GM21825 (cell line): ENCODE measurements around the gene KRTAP19-2.
"Not testable (repeated sequence)": the region's sequence is repeated elsewhere in the genome, so short reads cannot be mapped to it uniquely, and the experiment has no call there.

Source experiments
- ATAC-seq: cut with Tn5 transposase; IDR thresholded peaks from one replicate; pipeline ENCODE4 v1.9.1; 2021; ENCODE audit warnings: mild to moderate bottlenecking, moderate library complexity; ENCODE audit not compliant: unreplicated experiment

Gene KRTAP19-2

GRCh38 chr21:30487336-30487735 is at the start of gene KRTAP19-2:
Gene KRTAP19-2 (minus strand): TSS chr21:30487436. CDS start chr21:30487348, 88 bp downstream.
- ATAC-seq = no peak

- ATAC-seq = no peak
Observed at GRCh38 chr21:30518876-30519275, 31.6 kb upstream of the KRTAP19-2 start.

- no peak for ATAC-seq
Observed at GRCh38 chr21:30515681-30516080, 28.4 kb upstream of the KRTAP19-2 start.

- not testable (repeated sequence) for ATAC-seq
Observed at GRCh38 chr21:30505621-30506205, 18.5 kb upstream of the KRTAP19-2 start.

GRCh38 chr21:30502041-30502440 is 14.8 kb upstream of the KRTAP19-2 start, which contains the start of gene KRTAP19-5:
Gene KRTAP19-5 (minus strand): TSS chr21:30502141. CDS start chr21:30502090, 51 bp downstream.
- no peak for ATAC-seq

GRCh38 chr21:30497065-30497464 is 9.8 kb upstream of the KRTAP19-2 start, which contains the start of gene KRTAP19-4:
Gene KRTAP19-4 (minus strand): TSS chr21:30497165. CDS start chr21:30497110, 55 bp downstream.
- ATAC-seq = no peak

GRCh38 chr21:30491963-30492428 is 4.8 kb upstream of the KRTAP19-2 start, which contains the start of gene KRTAP19-3:
Gene KRTAP19-3 (minus strand): TSS chr21:30492013. CDS start chr21:30491957, 56 bp downstream.
- no peak for ATAC-seq

- no peak for ATAC-seq
Observed at GRCh38 chr21:30486180-30486579, 1.1 kb downstream of the KRTAP19-2 start.

GRCh38 chr21:30482130-30482529 is 5.1 kb downstream of the KRTAP19-2 start:
- no peak for ATAC-seq

- no peak for ATAC-seq
Observed at GRCh38 chr21:30480145-30480544, 7.1 kb downstream of the KRTAP19-2 start, which contains the start of gene KRTAP19-1. Gene KRTAP19-1 (minus strand): TSS chr21:30480367. CDS start chr21:30480317, 50 bp downstream.

- ATAC-seq = no peak
Observed at GRCh38 chr21:30479259-30479658, 8.0 kb downstream of the KRTAP19-2 start.

- ATAC-seq = no peak
Observed at GRCh38 chr21:30478004-30478403, 9.2 kb downstream of the KRTAP19-2 start.

- no peak for ATAC-seq
Observed at GRCh38 chr21:30468900-30469714, 18.1 kb downstream of the KRTAP19-2 start.

- no peak for ATAC-seq
Observed at GRCh38 chr21:30463713-30464112, 23.5 kb downstream of the KRTAP19-2 start.

- no peak for ATAC-seq
Observed at GRCh38 chr21:30448514-30448913, 38.7 kb downstream of the KRTAP19-2 start.

GRCh38 chr21:30447056-30447455 is 40.2 kb downstream of the KRTAP19-2 start:
- no peak for ATAC-seq

- ATAC-seq = no peak
Observed at GRCh38 chr21:30444204-30444603, 43.0 kb downstream of the KRTAP19-2 start.

- no peak for ATAC-seq
Observed at GRCh38 chr21:30443226-30443625, 44.0 kb downstream of the KRTAP19-2 start.

- no peak for ATAC-seq
Observed at GRCh38 chr21:30439975-30440374, 47.3 kb downstream of the KRTAP19-2 start, which contains the start of gene KRTAP15-1. Gene KRTAP15-1 (plus strand): TSS chr21:30440275. CDS start chr21:30440328, 53 bp downstream.
